Ovary (tissue), 9 donors: Measurements from ENCODE around the gene KRT7. TPM values are rescaled to one million over a fixed set of nuclear protein-coding genes. Genes with fewer than 3 reads are reported as not detected.

ENCODE experiments used
- DNase-seq, 5 donors: peaks; one replicate each; pipeline ENCODE4 v3.0.0-alpha.2; 2019 to 2020
- H3K27ac ChIP-seq, 2 donors: fragments of 200-600 bp; one replicate each; pipeline versions ENCODE4 v1.5.1 to v1.8.0; 2019 to 2022
- H3K27me3 ChIP-seq: fragments of 200-600 bp; one replicate; pipeline ENCODE4 v1.8.0; 2022
- H3K36me3 ChIP-seq: fragments of 200-600 bp; sonication (generic); one replicate; pipeline ENCODE4 v1.5.1; 2019
- H3K4me1 ChIP-seq: one replicate; pipeline ENCODE4 v1.8.1; 2013; ENCODE audit warnings: mild to moderate bottlenecking, moderate library complexity; ENCODE audit not compliant: insufficient read depth
- H3K4me3 ChIP-seq: fragments of 200-600 bp; sonication (generic); one replicate; pipeline ENCODE4 v1.5.1; 2017
- H3K9me3 ChIP-seq, 2 donors: fragments of 200-600 bp in 1 of 2; sonication (generic) in 1 of 2; one replicate each; pipeline versions ENCODE4 v1.5.1 to v1.8.1; 2013 to 2019; ENCODE audit warnings: mild to moderate bottlenecking in 1 of 2, moderate library complexity in 1 of 2
- CTCF ChIP-seq, 3 donors: fragments of 450-650 bp in 2 of 3; fragments of 200-600 bp in 1 of 3; IDR thresholded peaks; one replicate each; pipeline versions ENCODE4 v1.5.1 to v1.8.0; 2016 to 2022; ENCODE audit warnings: antibody characterized with exemption in 3 of 3, mild to moderate bottlenecking in 1 of 3
- EP300 ChIP-seq: sonication (generic); formaldehyde crosslinking; IDR thresholded peaks from one replicate; pipeline ENCODE4 v1.6.1; 2017; ENCODE audit warnings: antibody characterized with exemption
- POLR2A ChIP-seq: fragments of 450-650 bp; IDR thresholded peaks from one replicate; pipeline ENCODE4 v1.6.1; 2017; ENCODE audit warnings: antibody characterized with exemption, mild to moderate bottlenecking, moderate library complexity
- WGBS, 3 donors: extraction: QIAGEN DNeasy Blood & Tissue Kit in 1 of 3; methylation state at CpG; one replicate each; pipeline versions ENCODE4 v1.1.5 to v1.1.7; 2013 to 2017; 5-methylcytosine and 5-hydroxymethylcytosine counted together
- intact Hi-C, 4 donors: fragments of 100-400 bp; cut with DNase I; formaldehyde crosslinking; loops; one replicate each; pipeline versions ENCODE4 v1.11.0 to v1.15.1; 2022 to 2023
- polyA plus RNA-seq, 2 donors: library from polyadenylated mRNA; stranded (reverse); fragments of 200-250 nt in 1 of 2; fragments of 350-450 nt in 1 of 2; fragmentation: Illumina TruSeq in 1 of 2; extraction: RNeasy Lipid Tissue Mini Kit (QIAGEN cat#74804) in 1 of 2; gene quantifications; one replicate each; pipeline ENCODE4 v1.2.3, GENCODE V29; 2013 to 2014
- total RNA-seq, 7 donors: library from RNA; depleted of rRNA in 2 of 7; stranded (reverse); fragments of >200 nt in 2 of 7; fragmentation: NEBNext Ultra II Directional in 3 of 7; extraction: Animal tissue kit (Norgen Biotek cat#: 25700) in 3 of 7; gene quantifications; one replicate each; pipeline versions ENCODE4 v1.1.0 to v1.2.4, GENCODE V29; 2016 to 2023
- donor health status: DM: no; HTN: no; CAD: no; lungs with moderate emphysema.
- donor health status: DM: no; HTN: no; CAD: no.
- donor health status: Bipolar disorder and iron deficiency.
- donor health status: DM: yes; HTN: yes; CAD: no.
- donor health status: DM: no; HTN: no; CAD: no.
- donor health status: DM: yes; HTN: yes; CAD: no.

Gene KRT7
- total and polyA plus RNA-seq, 9 donors = 0.37 to 379 (median 22.7) TPM; not detected in 1

DNA sequence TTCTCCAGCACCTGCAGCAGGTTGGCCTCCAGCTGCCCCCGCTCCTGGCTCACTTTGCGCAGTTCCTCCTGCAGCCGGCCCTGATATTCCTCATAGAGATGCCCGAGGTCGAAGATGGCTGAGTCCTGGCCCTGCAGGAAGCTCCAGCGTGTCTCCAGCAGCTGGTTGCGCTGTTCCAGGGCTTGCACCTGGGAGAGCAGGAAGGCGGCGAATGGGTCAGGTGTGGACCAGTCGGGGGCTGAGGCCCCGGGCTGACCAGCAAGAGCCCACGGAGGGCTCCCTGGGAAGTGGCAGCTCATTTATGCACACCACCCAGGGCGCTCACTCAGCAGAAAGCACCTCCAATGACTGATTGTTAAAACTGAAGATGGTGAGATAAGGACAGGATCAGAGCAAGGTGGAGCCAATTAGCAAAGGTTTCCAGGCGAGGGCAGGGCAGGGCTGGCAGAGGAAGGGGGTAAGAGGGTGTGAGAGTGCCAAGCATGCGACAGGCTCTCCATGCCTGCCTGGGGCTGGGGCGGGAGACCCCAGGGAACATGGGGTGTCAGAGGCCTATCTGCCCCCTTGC, 47.6 kb upstream of the KRT7 start:
- H3K36me3 ChIP-seq = no peaks in the 10 kb centered on the region
- TF ChIP-seq EP300 (no peak), POLR2A (no peak), CTCF (IDR thresholded peaks at IDR 0.05) (no peak)
- no peak overlapping the region for H3K4me3 ChIP-seq
- H3K9me3 ChIP-seq = no peaks in the 10 kb centered on the region
- intact Hi-C loops = no loop called here
- no peaks in the 10 kb centered on the region for H3K4me1 ChIP-seq
- DNase-seq = no peak
- no peaks in the 10 kb centered on the region for H3K27me3 ChIP-seq
- H3K27ac ChIP-seq = no peak overlapping the region
- WGBS, 3 donors = 90 to 94% (median 91%) methylated on average over 16 of the region's 16 CpGs

GRCh38 chr12:52186118-52186840, 46.8 kb upstream of the KRT7 start:
- Histone ChIP-seq H3K9me3 (no peaks in the 10 kb centered on the region), H3K36me3 (no peaks in the 10 kb centered on the region), H3K4me1 (peaks cover under 1% of the 10 kb centered on the region), H3K4me3 (no peak overlapping the region), H3K27me3 (no peaks in the 10 kb centered on the region), H3K27ac (no peak overlapping the region)
- intact Hi-C loops = no loop called here
- no peak for DNase-seq
- TF ChIP-seq EP300 = no peak
- 82 to 91% (median 83%) methylated on average over 8 of the region's 8 CpGs for WGBS, 3 donors

DNA sequence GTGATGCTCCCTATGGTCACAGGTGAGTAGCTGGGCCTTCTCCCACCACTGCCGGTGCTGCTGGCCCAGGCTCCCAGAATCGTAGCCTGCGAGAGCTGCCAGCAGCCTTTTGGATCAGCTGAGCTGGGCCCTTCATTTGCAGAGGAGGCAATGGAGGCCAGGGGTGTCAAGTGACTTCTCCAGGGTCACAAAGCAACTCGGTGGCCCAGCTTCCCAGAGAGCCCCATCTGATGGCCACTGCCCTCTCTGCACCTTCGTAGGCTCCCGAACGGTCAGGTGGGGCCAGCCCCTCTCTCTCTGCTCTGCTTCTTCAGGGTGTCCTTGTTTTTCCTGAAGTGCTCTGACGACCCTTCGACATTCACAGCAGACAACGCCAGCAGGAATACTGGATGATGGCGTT, 45.8 kb upstream of the KRT7 start:
- Histone ChIP-seq H3K4me3 (no peak overlapping the region), H3K27me3 (no peaks in the 10 kb centered on the region), H3K36me3 (no peaks in the 10 kb centered on the region), H3K4me1 (peaks cover 7% of the 10 kb centered on the region), H3K9me3 (no peaks in the 10 kb centered on the region), H3K27ac (no peak overlapping the region)
- TF ChIP-seq POLR2A (no peak), EP300 (no peak), CTCF (IDR thresholded peaks at IDR 0.05) (no peak)
- intact Hi-C loops = no loop called here
- WGBS, 3 donors = 87 to 92% (median 91%) methylated on average over 9 to 11 of the region's 11 CpGs
- DNase-seq = no peak

DNA sequence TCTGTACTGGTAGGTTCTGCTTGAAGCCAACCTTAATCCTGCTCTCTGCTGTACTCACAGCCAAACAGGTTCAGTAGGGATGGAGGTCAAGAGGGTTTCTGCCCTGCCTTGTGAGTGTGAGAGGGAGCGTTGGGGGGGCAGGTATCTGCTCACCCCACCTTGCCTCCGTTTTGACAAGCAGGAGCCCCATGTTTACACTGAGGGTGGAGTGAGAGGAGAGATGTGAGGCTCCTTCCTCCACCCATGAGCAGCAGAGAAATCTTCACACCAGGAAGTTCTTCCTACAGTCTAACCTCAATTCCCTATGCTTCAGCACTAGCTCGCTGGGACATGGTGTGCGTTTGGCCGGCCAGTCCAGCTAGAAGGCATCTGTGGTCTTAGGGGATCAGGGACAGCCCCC, 45.4 kb upstream of the KRT7 start:
- TF ChIP-seq POLR2A (no peak), EP300 (no peak), CTCF (IDR thresholded peaks at IDR 0.05) (no peak)
- DNase-seq = no peak
- intact Hi-C loops = no loop called here
- no peaks in the 10 kb centered on the region for H3K36me3 ChIP-seq
- no peak overlapping the region for H3K27ac ChIP-seq
- no peaks in the 10 kb centered on the region for H3K9me3 ChIP-seq
- H3K4me1 ChIP-seq = peaks cover 10% of the 10 kb centered on the region
- WGBS, 3 donors = 91 to 98% (median 93%) methylated on average over 5 of the region's 5 CpGs
- no peaks in the 10 kb centered on the region for H3K27me3 ChIP-seq
- H3K4me3 ChIP-seq = no peak overlapping the region

DNA sequence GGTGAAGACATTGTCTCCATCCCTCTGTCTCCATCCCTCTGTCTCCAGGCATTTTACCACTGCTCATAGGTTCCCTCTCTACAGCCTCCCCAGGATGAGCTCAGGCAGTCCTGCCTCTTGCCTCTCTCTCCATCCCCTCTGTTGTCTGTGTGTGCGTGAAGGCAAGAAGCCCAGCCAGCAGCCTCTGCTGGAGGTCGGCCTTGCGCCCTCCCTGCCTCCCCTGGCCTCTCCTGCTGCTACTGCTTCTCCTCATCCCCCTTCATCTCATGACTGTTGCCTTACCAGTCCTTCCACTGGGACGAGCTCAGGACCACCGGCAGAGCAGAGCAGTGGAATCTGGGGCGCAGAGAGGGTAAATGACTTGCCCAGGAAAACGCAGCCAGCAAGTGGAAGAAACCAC, 44.4 kb upstream of the KRT7 start:
- no peak overlapping the region for H3K27ac ChIP-seq
- no peak overlapping the region for H3K4me3 ChIP-seq
- H3K4me1 ChIP-seq = peaks cover 20% of the 10 kb centered on the region
- no peak for TF ChIP-seq CTCF (IDR thresholded peaks at IDR 0.05)
- TF ChIP-seq POLR2A = no peak
- TF ChIP-seq EP300 = no peak
- H3K27me3 ChIP-seq = no peaks in the 10 kb centered on the region
- no peak for DNase-seq
- intact Hi-C loops = no loop called here
- H3K36me3 ChIP-seq = no peaks in the 10 kb centered on the region
- no peaks in the 10 kb centered on the region for H3K9me3 ChIP-seq
- 90 to 97% (median 92%) methylated on average over 7 of the region's 7 CpGs for WGBS, 3 donors
